ES-I3 (cell line): ENCODE data around the gene SHISA9.

Experiments
- H3K36me3 ChIP-seq: 2 replicates; pipeline ENCODE4 v1.6.1; 2013; ENCODE audit warnings: mild to moderate bottlenecking, low read length, control low read depth, moderate library complexity; ENCODE audit not compliant: insufficient read depth
- H3K4me1 ChIP-seq: 2 replicates; pipeline ENCODE4 v1.6.1; 2013; ENCODE audit warnings: mild to moderate bottlenecking, control low read depth, low read length; ENCODE audit not compliant: insufficient read depth
- H3K9ac ChIP-seq: 2 replicates; pipeline ENCODE4 v1.6.1; 2013; ENCODE audit warnings: low read depth, mild to moderate bottlenecking, low read length, moderate library complexity
- H3K9me3 ChIP-seq: 2 replicates; pipeline ENCODE4 v1.6.1; 2013; ENCODE audit warnings: mild to moderate bottlenecking, low read length, moderate library complexity; ENCODE audit not compliant: control insufficient read depth, insufficient read depth

SHISA9 gene

DNA sequence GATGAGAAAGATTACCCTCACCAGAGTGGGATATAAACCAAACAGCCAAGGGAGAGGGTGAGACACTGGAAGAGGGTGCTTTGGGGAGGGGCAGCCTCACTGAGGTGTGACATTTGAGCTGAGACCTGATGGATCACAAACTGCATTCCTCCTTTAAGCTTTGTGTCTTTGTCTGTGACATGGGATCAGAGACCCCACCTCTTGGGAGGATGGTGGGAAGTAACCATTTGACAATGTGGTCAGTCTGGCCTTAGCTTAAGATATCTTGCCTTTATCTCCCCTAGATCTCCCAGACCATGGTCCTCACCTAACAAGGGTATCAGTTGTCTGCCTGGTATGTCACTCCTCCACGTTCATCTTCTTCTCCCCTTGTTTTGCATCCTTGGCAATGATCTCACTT, 163.4 kb downstream of the SHISA9 start:
- no peak overlapping the region for H3K9ac ChIP-seq
- no peaks in the 10 kb centered on the region; the same call in 1 of the 2 replicates for H3K9me3 ChIP-seq
- H3K4me1 ChIP-seq: peaks cover 21% of the 10 kb centered on the region
- 0 out of 2 replicates have a peak, but pooled peaks cover 3% of the 10 kb centered on the region for H3K36me3 ChIP-seq

DNA sequence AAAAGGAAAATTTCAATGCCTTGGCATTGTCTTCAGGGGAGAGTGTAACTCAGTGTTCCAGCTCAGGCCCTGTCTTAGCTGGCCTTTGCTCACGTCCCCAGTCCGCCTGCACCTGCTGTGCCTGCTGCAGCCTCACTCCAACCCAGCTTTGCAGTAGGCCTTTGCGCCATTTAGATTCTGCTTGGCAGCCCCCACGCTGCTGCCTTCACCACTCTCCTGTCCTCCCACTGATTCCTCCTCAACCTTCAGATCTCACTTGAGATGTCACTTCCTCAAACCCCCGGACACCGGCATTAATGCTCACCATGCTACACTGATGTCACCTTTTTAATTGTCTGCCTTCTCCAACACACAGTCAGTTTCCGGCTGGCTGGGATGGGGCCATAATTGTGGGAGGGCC, 166.2 kb downstream of the SHISA9 start:
- Histone ChIP-seq H3K9ac (no peak overlapping the region), H3K4me1 (peaks cover 14% of the 10 kb centered on the region), H3K9me3 (no peaks in the 10 kb centered on the region; the same call in 1 of the 2 replicates), H3K36me3 (0 out of 2 replicates have a peak, but pooled peaks cover 3% of the 10 kb centered on the region)

DNA sequence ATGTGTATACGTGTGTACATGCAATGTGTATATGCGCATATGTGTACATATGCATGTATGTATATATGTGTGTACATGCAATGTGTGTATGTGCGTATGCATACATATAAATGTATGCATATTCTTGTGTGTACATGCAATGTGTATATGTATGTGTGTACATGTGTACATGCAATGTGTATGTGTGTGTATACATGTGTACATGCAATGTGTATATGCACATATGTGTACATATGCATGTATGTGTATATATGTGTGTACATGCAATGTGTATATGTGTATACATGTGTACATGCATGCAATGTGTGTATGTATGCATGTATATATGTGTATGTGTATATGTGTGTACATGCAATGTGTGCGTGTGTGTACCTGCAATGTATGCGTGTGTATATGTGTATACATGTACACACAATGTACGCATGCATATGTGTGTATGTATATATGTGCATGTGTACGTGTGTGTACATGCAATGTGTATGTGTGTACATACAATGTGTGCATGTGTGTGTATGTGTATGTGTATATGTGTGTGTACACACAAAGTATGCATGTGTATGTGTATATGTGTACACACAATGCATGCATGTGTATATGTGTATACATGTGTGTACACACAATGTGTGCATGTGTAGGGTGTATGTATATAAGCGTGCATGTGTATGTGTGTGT, 167.7 kb downstream of the SHISA9 start:
- no peak overlapping the region for H3K9ac ChIP-seq

DNA sequence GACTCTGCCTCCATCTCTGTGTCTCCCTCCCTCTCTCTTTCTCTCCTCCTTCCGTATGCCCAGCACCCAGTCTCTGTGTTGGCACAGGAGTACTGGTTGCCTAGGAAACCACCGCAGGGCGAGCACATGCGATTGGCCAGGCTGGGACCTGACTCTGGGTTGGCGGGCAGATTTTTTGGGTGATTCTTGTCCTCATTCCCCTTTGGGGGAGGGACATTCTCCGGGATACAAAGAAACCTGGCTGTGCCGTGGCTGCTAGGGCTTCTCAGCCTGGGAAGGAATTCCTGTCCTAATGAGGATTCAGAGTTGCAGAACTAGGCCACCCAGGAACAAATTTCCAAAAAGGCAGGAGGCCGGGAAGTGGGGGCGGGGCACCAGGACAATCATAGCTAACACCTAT, 168.9 kb downstream of the SHISA9 start:
- H3K9ac ChIP-seq: peak overlapping the region; percentile 30; the same call in 1 of the 2 replicates

More for the DNA sequence above, 167.7 kb downstream of the SHISA9 start:
- peaks cover 14% of the 10 kb centered on the region for H3K4me1 ChIP-seq
- H3K9me3 ChIP-seq: no peaks in the 10 kb centered on the region; the same call in 1 of the 2 replicates
- H3K36me3 ChIP-seq: no peaks in the 10 kb centered on the region

DNA sequence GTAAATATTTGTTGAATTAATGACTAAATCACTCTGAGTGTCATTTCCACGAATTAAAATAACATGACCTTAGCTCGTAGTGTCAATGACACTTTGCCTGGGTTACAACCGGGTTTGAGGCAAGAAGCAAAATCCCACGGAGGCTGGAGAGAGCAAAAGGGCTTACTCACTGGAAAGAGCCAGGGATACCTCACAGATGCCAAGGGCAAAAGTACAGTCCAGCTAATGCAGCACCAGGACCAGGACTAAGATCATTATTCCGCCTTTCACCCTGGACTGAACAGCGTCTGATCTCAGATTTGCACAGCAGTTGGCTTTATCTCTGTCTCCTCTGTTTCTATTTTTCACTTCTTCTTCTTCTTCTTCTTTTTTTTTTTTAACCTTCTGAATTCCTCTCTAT, 175.5 kb downstream of the SHISA9 start:
- Histone ChIP-seq H3K4me1 (no peaks in the 10 kb centered on the region; the same call in 1 of the 2 replicates), H3K36me3 (0 out of 2 replicates have a peak, but pooled peaks cover 3% of the 10 kb centered on the region), H3K9me3 (no peaks in the 10 kb centered on the region), H3K9ac (no peak overlapping the region)

More for the DNA sequence above, 168.9 kb downstream of the SHISA9 start:
- H3K36me3 ChIP-seq: no peaks in the 10 kb centered on the region
- H3K4me1 ChIP-seq: peaks cover 14% of the 10 kb centered on the region
- H3K9me3 ChIP-seq: no peaks in the 10 kb centered on the region; the same call in 1 of the 2 replicates

DNA sequence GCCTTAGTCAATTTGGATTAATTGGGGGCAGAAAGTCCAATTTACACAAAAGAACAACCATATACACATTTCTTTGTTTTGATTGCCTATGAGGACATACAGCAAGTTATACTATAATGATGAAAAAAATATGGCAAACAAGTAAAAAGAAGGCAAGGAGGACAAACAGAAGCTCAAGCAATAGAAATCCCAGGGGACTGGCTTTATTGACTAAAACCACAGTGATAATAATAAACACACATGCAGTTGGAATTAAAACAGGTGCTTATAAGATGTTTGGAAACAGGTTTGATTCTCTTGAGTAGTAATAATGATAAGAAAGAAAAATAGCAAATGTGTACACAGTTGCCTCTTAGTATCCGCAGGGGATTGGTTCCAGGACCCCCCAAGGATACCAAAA, 176.4 kb downstream of the SHISA9 start:
- H3K36me3 ChIP-seq: 0 out of 2 replicates have a peak, but pooled peaks cover 3% of the 10 kb centered on the region
- no peaks in the 10 kb centered on the region for H3K9me3 ChIP-seq
- H3K4me1 ChIP-seq: no peaks in the 10 kb centered on the region; the same call in 1 of the 2 replicates
- H3K9ac ChIP-seq: no peak overlapping the region

DNA sequence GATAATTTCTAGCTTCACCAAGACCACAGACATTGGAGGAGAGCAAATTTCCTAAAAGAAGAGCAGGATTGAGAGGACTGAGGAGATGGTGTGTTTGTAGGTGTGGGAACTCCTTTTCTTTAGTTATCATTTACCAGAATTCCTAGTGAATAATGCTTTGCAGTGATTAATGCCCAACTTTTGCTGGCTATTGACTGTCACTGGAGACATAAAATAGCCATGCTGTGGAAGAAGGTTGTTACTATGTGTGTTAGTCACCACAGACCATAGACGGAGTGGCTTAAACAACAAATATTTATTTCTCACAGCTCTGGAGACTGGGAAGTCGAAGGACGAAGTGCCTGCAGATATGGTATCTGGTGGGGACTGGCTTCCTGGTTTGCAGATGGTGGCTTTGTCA, 179.1 kb downstream of the SHISA9 start:
- H3K36me3 ChIP-seq: 0 out of 2 replicates have a peak, but pooled peaks cover 3% of the 10 kb centered on the region
- H3K9ac ChIP-seq: no peak overlapping the region
- peaks cover 7% of the 10 kb centered on the region; the same call in 1 of the 2 replicates for H3K4me1 ChIP-seq
- H3K9me3 ChIP-seq: no peaks in the 10 kb centered on the region; the same call in 1 of the 2 replicates

DNA sequence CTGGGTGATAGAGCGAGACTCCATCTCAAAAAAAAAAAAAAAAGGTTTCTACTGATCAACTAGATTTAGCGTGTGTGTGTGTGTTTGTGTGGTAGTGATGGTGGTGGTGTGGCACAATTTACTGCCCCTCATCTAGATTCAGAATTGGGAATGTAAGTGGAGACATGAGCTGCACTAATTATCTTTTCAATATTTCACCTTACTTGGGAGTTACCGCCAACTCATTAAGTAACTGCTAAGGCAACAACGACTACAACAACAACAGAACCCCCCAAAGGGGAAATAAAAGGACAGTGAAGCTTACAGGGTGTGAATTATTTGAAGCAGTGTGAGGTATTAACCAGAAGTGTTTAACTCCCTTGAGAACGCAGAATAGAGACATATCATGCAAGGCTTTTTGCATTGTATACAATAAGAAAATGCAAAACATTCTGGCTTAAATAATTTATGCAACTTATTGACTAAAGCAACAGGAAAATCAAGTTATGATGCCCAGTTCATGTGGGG, 180.5 kb downstream of the SHISA9 start:
- Histone ChIP-seq H3K9ac (no peak overlapping the region), H3K36me3 (0 out of 2 replicates have a peak, but pooled peaks cover 3% of the 10 kb centered on the region), H3K4me1 (peaks cover 7% of the 10 kb centered on the region; the same call in 1 of the 2 replicates), H3K9me3 (no peaks in the 10 kb centered on the region; the same call in 1 of the 2 replicates)

DNA sequence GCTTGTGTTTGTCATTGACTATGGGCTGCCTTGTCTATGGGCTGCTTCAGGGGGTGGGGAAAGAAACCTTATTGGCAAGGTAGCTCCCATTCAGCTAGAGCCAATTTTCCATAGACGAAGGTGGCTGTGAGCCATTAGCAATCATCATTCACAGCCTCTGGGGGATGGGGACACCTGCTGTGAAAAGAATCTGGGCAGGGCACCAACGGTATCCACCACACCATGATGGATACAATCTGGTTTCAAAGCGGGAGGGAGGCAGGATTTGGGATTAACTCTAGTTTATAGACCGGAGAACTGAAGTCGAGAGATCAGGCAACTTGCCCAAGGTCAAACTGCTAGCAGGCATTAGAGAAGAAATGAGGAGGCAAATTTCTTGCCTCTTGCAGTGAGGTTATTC, 182.3 kb downstream of the SHISA9 start:
- Histone ChIP-seq H3K9ac (no peak overlapping the region), H3K36me3 (0 out of 2 replicates have a peak, but pooled peaks cover 3% of the 10 kb centered on the region), H3K9me3 (no peaks in the 10 kb centered on the region; the same call in 1 of the 2 replicates), H3K4me1 (peaks cover 7% of the 10 kb centered on the region; the same call in 1 of the 2 replicates)

DNA sequence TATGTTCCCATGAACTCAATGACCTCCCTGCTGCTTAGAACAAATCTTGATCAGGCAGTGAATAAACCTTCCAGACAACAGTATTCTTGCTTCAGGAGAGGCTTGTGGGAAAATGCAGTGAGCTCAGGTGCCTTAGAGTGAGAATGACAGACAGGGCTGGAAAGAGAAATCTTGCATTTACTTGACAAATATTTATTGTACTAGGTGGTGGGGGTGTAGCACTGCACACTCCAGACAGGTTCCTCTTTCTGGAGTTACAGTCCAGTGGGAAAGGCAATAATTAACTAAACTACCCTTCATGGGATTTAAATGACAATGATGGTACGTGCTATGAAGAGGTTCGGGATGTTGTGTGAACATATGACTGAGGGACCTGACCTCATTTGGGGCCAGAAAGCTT, 182.9 kb downstream of the SHISA9 start:
- Histone ChIP-seq H3K36me3 (0 out of 2 replicates have a peak, but pooled peaks cover 3% of the 10 kb centered on the region), H3K9me3 (no peaks in the 10 kb centered on the region; the same call in 1 of the 2 replicates), H3K4me1 (peaks cover 7% of the 10 kb centered on the region; the same call in 1 of the 2 replicates), H3K9ac (no peak overlapping the region)

DNA sequence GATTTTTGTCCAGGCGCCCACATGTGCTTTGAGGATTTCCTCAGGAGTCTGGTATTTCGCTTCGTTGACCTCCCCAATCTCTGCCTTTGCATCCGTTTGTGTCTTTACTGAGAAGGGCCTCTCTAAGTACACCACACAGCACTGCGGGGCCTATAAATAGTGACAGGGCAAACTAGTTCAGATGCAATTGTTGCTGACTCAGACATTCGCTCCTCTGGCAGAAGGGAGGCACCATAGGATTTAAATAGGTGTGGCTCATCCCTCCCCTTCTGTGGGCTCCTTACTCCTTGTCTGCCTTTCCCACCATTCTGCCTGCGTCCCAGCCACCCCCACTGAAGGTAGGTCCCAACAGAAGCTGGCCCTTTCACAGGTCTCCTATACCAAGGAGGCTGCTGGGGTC, 192.3 kb downstream of the SHISA9 start:
- Histone ChIP-seq H3K36me3 (no peaks in the 10 kb centered on the region), H3K9me3 (peaks cover 3% of the 10 kb centered on the region; the same call in 1 of the 2 replicates), H3K4me1 (peaks cover 18% of the 10 kb centered on the region), H3K9ac (no peak overlapping the region)

DNA sequence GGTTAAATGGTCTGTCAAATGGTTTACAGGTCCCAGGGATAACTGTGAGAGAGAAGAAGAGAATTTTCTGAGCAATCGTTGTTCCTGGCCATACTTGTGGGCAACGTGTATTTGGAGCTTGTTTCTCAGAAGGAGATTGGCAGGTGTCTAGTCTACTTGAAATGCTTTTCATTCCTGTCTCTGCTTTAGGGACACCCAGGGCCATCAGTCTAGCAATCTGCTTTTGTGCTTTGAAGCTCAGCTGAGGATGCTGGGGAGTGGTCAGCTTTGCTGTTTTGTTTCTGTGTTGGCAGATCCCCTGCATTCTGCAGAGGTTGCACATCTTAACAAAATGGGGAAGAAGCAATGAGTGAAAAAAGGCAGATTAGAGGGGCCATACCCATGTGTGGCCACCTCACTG, 193.7 kb downstream of the SHISA9 start:
- peaks cover 3% of the 10 kb centered on the region; the same call in 1 of the 2 replicates for H3K9me3 ChIP-seq
- H3K9ac ChIP-seq: no peak overlapping the region
- H3K4me1 ChIP-seq: peaks cover 32% of the 10 kb centered on the region
- no peaks in the 10 kb centered on the region for H3K36me3 ChIP-seq

DNA sequence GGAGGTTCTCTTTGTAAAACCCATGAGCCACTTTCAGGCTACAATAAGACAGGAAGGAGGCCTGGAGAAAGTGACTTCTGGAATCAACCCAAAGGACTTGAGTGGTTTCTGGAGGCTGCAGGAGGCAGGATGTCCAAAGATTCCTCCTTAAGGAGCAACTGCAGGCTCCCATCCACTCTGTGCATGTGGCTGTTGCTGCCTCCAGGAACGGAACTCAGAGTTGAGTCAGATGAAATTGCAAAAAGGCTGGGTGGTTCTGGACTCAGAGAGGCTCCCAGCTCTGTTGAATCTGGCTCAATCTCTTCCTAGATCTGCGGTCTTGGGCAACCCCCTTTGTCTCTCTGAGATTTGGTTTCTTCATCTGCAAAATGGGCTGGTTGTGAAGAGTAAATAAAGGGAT, 197.1 kb downstream of the SHISA9 start:
- Histone ChIP-seq H3K36me3 (no peaks in the 10 kb centered on the region), H3K9ac (no peak overlapping the region), H3K4me1 (peaks cover 27% of the 10 kb centered on the region)

DNA sequence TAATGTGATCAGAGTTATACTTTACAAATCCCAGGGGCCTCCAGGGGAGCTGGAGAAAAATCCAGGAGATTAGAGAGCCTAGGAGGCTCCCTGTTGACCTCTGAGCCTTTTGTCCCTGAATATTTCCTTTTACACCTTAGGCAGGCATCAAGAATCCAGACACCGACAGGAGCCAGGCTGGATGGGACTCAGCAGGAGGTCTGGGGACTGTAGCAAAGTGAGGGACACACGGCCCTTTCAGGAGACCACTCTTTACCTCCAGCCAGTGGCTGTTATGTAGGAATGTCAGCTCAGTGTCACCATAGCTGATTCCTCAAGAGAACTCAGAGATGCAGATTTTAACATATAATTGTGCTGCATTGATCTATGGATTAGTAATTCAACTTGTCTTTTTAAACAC, 198.4 kb downstream of the SHISA9 start:
- Histone ChIP-seq H3K36me3 (no peaks in the 10 kb centered on the region), H3K9ac (no peak overlapping the region), H3K4me1 (peaks cover 21% of the 10 kb centered on the region), H3K9me3 (no peaks in the 10 kb centered on the region; the same call in 1 of the 2 replicates)

More for the DNA sequence above, 197.1 kb downstream of the SHISA9 start:
- H3K9me3 ChIP-seq: no peaks in the 10 kb centered on the region

DNA sequence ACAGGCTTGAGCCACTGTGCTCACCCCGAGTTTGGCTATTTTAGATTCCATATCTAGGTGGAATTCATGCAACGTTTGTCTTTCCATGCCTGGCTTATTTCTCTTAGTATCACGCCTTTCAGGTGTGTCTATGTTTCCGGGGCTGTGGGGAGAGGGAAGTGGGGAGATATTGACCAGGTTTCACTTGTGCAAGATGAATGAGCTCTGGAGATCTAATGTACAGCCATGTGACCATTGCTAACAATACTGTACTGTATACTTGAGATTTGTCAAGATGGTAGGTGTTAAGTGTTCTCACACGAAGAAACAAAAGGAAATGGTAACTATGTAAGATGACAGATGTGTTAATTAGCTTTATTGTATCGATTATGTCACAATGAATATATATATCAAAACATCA, 199.6 kb downstream of the SHISA9 start:
- H3K9me3 ChIP-seq: no peaks in the 10 kb centered on the region; the same call in 1 of the 2 replicates
- H3K36me3 ChIP-seq: no peaks in the 10 kb centered on the region
- no peak overlapping the region for H3K9ac ChIP-seq
- H3K4me1 ChIP-seq: peaks cover 21% of the 10 kb centered on the region
